ENCODE measurements around the gene ACADL.

- TF ChIP-seq POLR2A (IDR thresholded peaks at IDR 0.05; ENCODE audit: low read depth, low read length), result no peak
- TF ChIP-seq TAF1 (IDR thresholded peaks at IDR 0.05; ENCODE audit: low read depth, low read length), result no peak
- no peak for TF ChIP-seq POLR2AphosphoS5 (IDR thresholded peaks at IDR 0.05; ENCODE audit: low read depth, low read length)
These were observed 8.2 kb upstream of the ACADL start for GRCh38 chr2:210233487-210233886.

All from GM12891 (cell line).